Measurements from ENCODE around the gene CNDP1.

DNA sequence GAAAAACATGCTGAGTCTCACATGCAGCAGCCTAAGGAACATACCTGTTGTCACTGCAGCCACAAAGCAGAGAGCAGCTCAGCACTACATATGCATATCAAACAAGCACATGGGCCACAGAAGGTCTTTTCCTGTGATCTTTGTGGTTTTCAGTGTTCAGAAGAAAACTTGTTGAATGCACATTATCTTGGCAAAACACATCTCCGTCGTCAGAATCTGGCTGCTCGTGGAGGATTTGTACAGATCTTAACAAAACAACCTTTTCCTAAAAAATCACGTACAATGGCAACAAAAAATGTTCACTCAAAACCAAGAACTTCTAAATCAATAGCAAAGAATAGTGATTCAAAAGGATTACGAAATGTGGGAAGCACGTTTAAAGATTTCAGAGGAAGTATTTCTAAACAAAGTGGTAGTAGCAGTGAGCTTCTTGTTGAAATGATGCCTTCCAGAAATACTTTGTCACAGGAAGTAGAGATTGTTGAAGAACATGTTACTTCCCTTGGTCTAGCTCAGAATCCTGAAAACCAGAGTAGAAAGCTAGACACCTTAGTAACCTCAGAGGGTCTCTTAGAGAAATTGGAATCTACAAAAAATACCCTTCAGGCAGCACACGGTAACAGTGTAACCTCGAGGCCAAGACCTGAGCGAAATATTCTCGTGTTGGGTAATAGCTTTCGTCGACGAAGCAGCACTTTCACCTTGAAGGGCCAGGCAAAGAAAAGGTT, 97.5 kb downstream of the CNDP1 start:
- TF ChIP-seq EZH2 (IDR thresholded peaks at IDR 0.05; ENCODE audit: borderline replicate concordance, insufficient read depth, low read length, poor library complexity, severe bottlenecking), result no peak
- TF ChIP-seq, protein P1, sequence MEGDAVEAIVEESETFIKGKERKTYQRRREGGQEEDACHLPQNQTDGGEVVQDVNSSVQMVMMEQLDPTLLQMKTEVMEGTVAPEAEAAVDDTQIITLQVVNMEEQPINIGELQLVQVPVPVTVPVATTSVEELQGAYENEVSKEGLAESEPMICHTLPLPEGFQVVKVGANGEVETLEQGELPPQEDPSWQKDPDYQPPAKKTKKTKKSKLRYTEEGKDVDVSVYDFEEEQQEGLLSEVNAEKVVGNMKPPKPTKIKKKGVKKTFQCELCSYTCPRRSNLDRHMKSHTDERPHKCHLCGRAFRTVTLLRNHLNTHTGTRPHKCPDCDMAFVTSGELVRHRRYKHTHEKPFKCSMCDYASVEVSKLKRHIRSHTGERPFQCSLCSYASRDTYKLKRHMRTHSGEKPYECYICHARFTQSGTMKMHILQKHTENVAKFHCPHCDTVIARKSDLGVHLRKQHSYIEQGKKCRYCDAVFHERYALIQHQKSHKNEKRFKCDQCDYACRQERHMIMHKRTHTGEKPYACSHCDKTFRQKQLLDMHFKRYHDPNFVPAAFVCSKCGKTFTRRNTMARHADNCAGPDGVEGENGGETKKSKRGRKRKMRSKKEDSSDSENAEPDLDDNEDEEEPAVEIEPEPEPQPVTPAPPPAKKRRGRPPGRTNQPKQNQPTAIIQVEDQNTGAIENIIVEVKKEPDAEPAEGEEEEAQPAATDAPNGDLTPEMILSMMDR (IDR thresholded peaks at IDR 0.05; ENCODE audit: poor library complexity, severe bottlenecking), result no peak
- no peak for TF ChIP-seq POLR2AphosphoS5 (IDR thresholded peaks at IDR 0.05)
- TF ChIP-seq, protein P2, sequence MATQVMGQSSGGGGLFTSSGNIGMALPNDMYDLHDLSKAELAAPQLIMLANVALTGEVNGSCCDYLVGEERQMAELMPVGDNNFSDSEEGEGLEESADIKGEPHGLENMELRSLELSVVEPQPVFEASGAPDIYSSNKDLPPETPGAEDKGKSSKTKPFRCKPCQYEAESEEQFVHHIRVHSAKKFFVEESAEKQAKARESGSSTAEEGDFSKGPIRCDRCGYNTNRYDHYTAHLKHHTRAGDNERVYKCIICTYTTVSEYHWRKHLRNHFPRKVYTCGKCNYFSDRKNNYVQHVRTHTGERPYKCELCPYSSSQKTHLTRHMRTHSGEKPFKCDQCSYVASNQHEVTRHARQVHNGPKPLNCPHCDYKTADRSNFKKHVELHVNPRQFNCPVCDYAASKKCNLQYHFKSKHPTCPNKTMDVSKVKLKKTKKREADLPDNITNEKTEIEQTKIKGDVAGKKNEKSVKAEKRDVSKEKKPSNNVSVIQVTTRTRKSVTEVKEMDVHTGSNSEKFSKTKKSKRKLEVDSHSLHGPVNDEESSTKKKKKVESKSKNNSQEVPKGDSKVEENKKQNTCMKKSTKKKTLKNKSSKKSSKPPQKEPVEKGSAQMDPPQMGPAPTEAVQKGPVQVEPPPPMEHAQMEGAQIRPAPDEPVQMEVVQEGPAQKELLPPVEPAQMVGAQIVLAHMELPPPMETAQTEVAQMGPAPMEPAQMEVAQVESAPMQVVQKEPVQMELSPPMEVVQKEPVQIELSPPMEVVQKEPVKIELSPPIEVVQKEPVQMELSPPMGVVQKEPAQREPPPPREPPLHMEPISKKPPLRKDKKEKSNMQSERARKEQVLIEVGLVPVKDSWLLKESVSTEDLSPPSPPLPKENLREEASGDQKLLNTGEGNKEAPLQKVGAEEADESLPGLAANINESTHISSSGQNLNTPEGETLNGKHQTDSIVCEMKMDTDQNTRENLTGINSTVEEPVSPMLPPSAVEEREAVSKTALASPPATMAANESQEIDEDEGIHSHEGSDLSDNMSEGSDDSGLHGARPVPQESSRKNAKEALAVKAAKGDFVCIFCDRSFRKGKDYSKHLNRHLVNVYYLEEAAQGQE (IDR thresholded peaks at IDR 0.05; ENCODE audit: borderline replicate concordance), result no peak
- TF ChIP-seq RAD21 (conservative IDR thresholded peaks at IDR 0.05), result no peak
- no peak for TF ChIP-seq EP300 (conservative IDR thresholded peaks at IDR 0.05; ENCODE audit: poor library complexity, severe bottlenecking)
- no peak for TF ChIP-seq SMC3 (conservative IDR thresholded peaks at IDR 0.05; ENCODE audit: poor library complexity)
- no peak for TF ChIP-seq MXI1 (conservative IDR thresholded peaks at IDR 0.05; ENCODE audit: poor library complexity, severe bottlenecking)
